ENCODE data around the gene SMIM44.

DNA sequence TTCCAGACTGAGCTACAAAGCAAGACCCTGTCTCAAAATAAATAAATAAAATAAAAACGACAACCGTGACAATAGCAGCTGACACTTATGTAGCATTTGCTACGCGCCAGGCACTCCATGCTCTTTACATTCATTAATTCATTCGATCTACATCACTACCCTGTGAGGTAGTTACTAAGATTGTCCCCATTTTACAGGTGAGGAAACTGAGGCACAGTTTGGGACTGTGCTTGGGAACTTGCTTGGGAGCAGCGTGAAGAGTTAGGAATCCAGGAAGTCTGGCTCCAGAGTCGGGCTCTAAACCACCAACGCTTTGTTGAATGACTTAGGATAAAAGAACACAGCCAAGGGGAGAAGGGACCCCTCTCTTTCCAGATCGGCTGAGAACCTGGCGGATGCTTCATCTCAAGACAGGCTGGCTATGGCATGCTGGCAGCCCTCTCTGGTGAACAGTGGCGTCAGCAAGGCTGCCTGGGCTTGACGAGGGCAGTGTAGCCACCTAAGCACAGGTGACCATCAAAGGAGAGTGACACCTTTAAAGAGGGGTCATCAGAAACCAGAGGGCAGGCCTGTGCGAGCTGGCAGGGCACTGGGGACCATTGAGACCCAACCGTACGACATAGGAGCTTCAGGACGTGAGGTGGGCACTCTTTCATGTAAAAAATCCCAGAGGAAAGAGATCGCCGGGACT lies 16.6 kb upstream of the SMIM44 start:
- TF ChIP-seq POLR2AphosphoS5 (IDR thresholded peaks at IDR 0.05; ENCODE audit: low read depth, low read length): no peak
- TF ChIP-seq POLR2A (IDR thresholded peaks at IDR 0.05; ENCODE audit: low read depth, low read length): no peak
- no peak for TF ChIP-seq TAF1 (IDR thresholded peaks at IDR 0.05; ENCODE audit: borderline replicate concordance, low read depth, low read length)
